ENCODE results near the gene DOP1B.
"Not testable (repeated sequence)": the region's sequence is repeated elsewhere in the genome, so short reads cannot be mapped to it uniquely, and the experiment has no call there.

The DOP1B gene

DNA sequence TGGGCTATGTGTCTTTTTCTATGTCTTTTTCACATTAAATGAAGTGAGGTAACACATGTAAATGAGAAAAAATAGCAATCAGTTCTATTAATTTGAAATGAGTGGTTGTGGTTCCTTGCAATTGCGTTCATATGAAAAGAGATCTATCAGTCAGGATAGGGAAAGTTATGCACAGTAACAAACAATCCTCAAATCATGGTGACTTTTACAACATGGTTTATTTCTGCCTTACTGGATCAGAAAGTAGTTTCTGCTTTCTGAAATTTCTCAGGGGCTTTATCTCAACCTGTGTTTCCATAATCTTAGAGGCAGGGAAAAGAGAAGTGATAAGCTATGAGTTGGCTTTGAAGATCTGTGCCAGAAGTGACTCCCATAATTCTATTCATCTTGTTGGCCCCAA, 39.0 kb downstream of the DOP1B start:
- no peak overlapping the region for H3K4me3 ChIP-seq (ENCODE audit: low read depth, low read length)
- TF ChIP-seq, protein P1, sequence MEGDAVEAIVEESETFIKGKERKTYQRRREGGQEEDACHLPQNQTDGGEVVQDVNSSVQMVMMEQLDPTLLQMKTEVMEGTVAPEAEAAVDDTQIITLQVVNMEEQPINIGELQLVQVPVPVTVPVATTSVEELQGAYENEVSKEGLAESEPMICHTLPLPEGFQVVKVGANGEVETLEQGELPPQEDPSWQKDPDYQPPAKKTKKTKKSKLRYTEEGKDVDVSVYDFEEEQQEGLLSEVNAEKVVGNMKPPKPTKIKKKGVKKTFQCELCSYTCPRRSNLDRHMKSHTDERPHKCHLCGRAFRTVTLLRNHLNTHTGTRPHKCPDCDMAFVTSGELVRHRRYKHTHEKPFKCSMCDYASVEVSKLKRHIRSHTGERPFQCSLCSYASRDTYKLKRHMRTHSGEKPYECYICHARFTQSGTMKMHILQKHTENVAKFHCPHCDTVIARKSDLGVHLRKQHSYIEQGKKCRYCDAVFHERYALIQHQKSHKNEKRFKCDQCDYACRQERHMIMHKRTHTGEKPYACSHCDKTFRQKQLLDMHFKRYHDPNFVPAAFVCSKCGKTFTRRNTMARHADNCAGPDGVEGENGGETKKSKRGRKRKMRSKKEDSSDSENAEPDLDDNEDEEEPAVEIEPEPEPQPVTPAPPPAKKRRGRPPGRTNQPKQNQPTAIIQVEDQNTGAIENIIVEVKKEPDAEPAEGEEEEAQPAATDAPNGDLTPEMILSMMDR (IDR thresholded peaks at IDR 0.05; ENCODE audit: borderline replicate concordance, insufficient read depth, low read depth, low read length): no peak

DNA sequence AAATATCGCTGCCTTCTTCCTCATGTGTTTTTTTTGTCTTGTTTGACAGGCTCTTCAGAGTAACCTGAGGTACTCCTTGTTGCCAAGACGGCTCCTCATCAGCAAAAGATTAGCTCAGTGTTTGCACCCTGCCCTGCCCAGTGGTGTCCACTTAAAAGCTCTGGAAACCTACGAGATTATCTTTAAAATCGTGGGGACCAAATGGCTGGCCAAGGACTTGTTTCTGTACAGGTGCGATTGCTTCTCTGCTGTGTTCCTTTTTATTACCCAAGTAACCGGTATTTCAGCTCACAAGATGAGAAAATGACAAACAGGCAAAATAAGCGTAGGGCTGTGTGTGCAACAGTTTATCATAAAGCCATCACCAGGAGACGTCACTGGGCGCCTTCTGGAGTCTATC, 42.4 kb downstream of the DOP1B start:
- H3K4me3 ChIP-seq (ENCODE audit: low read depth, low read length): no peak overlapping the region
- TF ChIP-seq, protein P1 (IDR thresholded peaks at IDR 0.05; ENCODE audit: borderline replicate concordance, insufficient read depth, low read depth, low read length): no peak

DNA sequence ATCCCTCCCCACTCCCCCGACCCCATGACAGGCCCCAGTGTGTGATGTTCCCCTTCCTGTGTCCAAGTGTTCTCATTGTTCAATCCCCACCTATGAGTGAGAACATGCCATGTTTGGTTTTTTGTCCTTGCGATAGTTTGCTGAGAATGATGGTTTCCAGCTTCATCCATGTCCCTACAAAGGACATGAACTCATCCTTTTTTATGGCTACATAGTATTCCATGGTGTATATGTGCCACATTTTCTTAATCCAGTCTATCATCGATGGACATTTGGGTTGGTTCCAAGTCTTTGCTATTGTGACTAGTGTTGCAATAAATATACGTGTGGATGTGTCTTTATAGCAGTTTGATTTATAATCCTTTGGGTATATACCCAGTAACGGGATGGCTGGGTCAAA, 43.0 kb downstream of the DOP1B start:
- not testable (repeated sequence) for H3K4me3 ChIP-seq (ENCODE audit: low read depth, low read length)

DNA sequence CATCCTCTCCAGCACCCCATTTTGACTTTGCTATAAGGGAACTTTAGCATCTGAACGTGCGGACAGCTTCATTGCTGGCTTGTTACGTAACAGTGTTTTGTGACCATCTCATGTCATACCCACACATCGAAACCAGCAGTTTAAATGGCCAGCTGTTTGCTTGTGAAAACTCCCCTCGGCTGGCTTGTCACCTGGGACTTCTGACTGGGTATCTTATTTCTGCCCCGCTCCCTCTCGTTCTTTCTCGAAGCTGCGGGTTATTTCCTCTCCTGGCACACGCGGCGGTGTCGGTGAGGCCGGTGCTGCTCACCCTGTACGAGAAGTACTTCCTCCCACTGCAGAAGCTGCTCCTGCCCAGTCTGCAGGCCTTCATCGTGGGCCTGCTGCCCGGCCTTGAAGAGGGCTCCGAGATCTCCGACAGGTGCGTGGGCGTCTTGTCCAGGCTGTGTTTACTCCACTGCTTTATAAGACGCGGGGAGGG, 43.5 kb downstream of the DOP1B start:
- TF ChIP-seq, protein P1 (IDR thresholded peaks at IDR 0.05; ENCODE audit: borderline replicate concordance, insufficient read depth, low read depth, low read length): no peak
- no peak overlapping the region for H3K4me3 ChIP-seq (ENCODE audit: low read depth, low read length)

DNA sequence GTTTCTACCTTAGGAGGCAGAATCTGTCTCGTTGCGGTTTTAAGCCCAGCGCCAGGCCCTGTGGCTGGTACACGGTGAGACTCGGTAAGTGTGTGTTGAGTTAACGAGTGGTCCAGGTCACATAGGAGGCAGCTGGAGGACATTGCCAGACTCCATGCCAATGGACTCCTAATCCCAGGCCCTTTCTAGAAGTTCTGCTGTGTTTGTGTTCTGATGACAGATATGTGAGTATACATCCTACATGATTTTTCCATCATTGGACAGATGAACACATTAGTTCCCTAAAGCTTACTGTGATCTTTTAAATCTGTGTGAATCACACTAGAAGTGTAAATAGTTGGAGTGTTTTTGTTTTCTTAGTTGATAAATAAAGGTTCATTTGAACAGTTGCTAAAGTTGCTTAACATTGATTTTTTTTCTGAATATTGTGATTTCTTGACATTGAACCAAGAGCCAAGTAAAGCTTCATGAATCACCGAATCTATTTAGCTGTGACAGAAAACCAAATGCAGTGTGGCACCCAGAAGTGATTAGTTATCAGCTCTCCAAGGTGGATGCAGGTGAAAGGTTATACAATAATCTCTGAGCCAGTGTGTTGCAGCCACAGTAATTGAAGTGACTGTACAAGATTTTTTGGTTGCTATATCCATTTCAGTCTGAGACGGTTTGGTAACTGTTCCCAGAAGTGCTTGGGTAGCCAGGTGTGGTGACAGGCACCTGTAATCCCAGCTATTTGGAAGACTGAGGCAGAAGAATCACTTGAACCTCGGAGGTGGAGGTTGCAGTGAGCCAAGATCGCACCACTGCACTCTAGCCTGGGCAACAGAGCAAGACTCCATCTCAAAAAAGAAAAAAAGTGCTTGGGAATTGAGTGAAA, 46.3 kb downstream of the DOP1B start:
- TF ChIP-seq, protein P1 (IDR thresholded peaks at IDR 0.05; ENCODE audit: borderline replicate concordance, insufficient read depth, low read depth, low read length): no peak
- H3K4me3 ChIP-seq (ENCODE audit: low read depth, low read length): no peak overlapping the region

DNA sequence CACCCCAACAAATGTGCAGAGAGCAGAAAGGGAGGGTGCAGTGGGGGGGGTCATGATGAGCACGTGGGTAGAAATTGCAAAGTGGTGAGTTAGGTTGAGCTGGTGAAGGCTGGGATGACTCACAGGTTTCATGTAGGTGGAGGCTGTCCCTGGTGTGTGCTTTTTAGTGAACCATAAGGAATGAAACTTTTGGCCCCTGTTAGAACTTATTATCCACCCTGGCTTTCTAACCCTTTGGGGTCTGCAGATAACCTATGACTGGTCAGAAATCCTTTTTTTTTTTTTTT, 46.9 kb downstream of the DOP1B start:
- H3K4me3 ChIP-seq (ENCODE audit: low read depth, low read length): no peak overlapping the region
- TF ChIP-seq, protein P1 (IDR thresholded peaks at IDR 0.05; ENCODE audit: borderline replicate concordance, insufficient read depth, low read depth, low read length): no peak

DNA sequence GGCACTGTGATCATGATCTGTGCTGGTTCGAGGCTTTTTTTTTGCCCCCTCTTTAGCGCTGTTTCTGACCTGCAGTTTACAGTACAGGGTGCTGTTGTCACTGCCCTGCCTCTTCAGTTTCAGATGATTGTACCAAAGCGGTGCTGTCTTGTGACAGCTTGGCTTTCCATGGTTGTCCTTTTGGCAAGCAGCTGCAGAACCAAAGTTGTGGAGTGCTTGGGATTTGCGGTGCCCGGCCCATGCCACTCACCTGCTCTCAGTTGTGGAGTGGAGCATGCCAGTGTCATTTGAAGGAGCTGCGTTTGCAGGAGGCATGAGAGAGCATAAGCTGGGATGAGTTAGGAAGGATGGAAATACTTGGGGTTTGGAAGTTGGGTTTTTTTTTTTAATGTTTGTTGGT, 48.4 kb downstream of the DOP1B start:
- TF ChIP-seq, protein P1 (IDR thresholded peaks at IDR 0.05; ENCODE audit: borderline replicate concordance, insufficient read depth, low read depth, low read length): no peak
- H3K4me3 ChIP-seq (ENCODE audit: low read depth, low read length): no peak overlapping the region

Measured in GM12875 (cell line).